Nephron (organoid): ENCODE data around the gene MALRD1.
A peak's percentile ranks its signal among the peaks of the same experiment; 100 is the strongest.

Experiments used
- H3K27ac Mint-ChIP-seq, 3 experiments: 2 replicates each; pipeline ENCODE4 v1.8.0; 2020; ENCODE audit warnings: mixed read lengths in 3 of 3, mild to moderate bottlenecking in 2 of 3, moderate library complexity in 1 of 3
- H3K27me3 Mint-ChIP-seq: 2 replicates; pipeline ENCODE4 v1.8.0; 2021; ENCODE audit warnings: low read depth, mild to moderate bottlenecking, moderate library complexity, mixed read lengths
- H3K36me3 Mint-ChIP-seq: 2 replicates; pipeline ENCODE4 v1.8.0; 2020; ENCODE audit warnings: low read depth, mixed read lengths
- H3K4me1 Mint-ChIP-seq: 2 replicates; pipeline ENCODE4 v1.8.0; 2020; ENCODE audit warnings: mixed read lengths
- H3K4me3 Mint-ChIP-seq, 3 experiments: 2 replicates each; pipeline ENCODE4 v1.8.0; 2020; ENCODE audit warnings: mild to moderate bottlenecking in 3 of 3, mixed read lengths in 3 of 3, moderate library complexity in 2 of 3
- H3K9me3 Mint-ChIP-seq: 2 replicates; pipeline ENCODE4 v1.8.0; 2020; ENCODE audit warnings: mixed read lengths
- CTCF ChIP-seq, 3 experiments: fragments of 200-600 bp; sonication (generic); IDR thresholded peaks; one replicate each; pipeline ENCODE4 v1.5.0; 2021; ENCODE audit warnings: antibody characterized with exemption in 3 of 3; ENCODE audit not compliant: unreplicated experiment in 3 of 3

Gene MALRD1

GRCh38 chr10:19493917-19494316, 445.3 kb downstream of the MALRD1 start:
- Mint-ChIP-seq H3K36me3 (peaks cover 5% of the 10 kb centered on the region), H3K4me3 (no peak overlapping the region), H3K27ac (no peak overlapping the region), H3K27me3 (no peaks in the 10 kb centered on the region), H3K4me1 (peaks cover 3% of the 10 kb centered on the region), H3K9me3 (peaks cover 3% of the 10 kb centered on the region)
- no peak for TF ChIP-seq CTCF (IDR thresholded peaks at IDR 0.05; ENCODE audit: unreplicated experiment in 3 of 3)

DNA sequence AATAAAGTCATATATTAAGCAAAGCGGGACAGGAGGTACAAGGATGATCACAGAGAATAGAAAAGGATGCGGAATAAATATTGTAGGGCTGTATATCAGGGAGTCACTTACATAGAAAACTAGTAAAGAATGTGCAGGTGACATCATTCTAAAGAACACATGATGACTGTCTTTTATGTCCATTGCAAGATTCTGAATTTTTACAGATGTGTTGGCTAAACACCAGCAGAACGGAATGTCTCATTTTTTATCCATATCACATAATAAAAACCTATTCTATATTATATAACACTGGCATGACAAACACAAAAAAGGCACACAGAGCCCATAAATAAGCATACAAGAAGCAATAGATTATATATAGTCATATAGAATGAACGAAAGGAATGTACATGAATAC, 448.4 kb downstream of the MALRD1 start:
- TF ChIP-seq CTCF (IDR thresholded peaks at IDR 0.05; ENCODE audit: unreplicated experiment in 3 of 3): no peak
- Mint-ChIP-seq H3K9me3 (peaks cover 3% of the 10 kb centered on the region), H3K4me1 (no peaks in the 10 kb centered on the region), H3K27ac (no peak overlapping the region), H3K4me3 (no peak overlapping the region), H3K36me3 (peaks cover 5% of the 10 kb centered on the region), H3K27me3 (no peaks in the 10 kb centered on the region)

- Mint-ChIP-seq H3K4me1 (no peaks in the 10 kb centered on the region), H3K36me3 (peaks cover 5% of the 10 kb centered on the region), H3K4me3 (no peak overlapping the region), H3K9me3 (peaks cover 3% of the 10 kb centered on the region), H3K27me3 (no peaks in the 10 kb centered on the region), H3K27ac (peak overlapping the region in 1 of 3 experiments; percentile 32)
- no peak for TF ChIP-seq CTCF (IDR thresholded peaks at IDR 0.05; ENCODE audit: unreplicated experiment in 3 of 3)
Measured at GRCh38 chr10:19498393-19499290, 450.0 kb downstream of the MALRD1 start.

DNA sequence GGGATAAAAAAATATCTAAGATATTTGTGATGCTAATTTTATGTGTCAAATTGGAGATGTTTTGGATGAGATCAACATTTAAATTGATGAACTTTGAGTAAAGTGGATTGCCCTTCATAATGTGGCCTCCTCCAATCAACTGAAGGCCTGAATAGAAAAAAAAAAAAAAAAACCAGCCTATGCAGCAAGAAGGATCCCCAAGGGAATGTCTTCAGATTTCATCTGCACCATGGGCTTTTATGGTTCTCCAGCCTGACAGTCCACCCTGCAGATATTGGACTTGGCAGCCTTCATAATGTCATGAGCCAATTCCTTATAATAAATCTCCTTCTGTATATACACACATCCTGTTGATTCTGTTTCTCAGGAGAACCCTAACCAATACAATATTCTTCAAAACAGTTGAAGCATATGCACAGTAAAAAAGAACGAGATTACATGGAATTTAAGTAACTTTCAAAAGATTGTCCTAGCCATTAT, 450.7 kb downstream of the MALRD1 start:
- Mint-ChIP-seq H3K27me3 (no peaks in the 10 kb centered on the region), H3K27ac (no peak overlapping the region), H3K4me3 (no peak overlapping the region), H3K4me1 (no peaks in the 10 kb centered on the region), H3K9me3 (peaks cover 1% of the 10 kb centered on the region), H3K36me3 (peaks cover 2% of the 10 kb centered on the region)
- TF ChIP-seq CTCF (IDR thresholded peaks at IDR 0.05; ENCODE audit: unreplicated experiment in 3 of 3): no peak

- no peaks in the 10 kb centered on the region for H3K36me3 Mint-ChIP-seq
- H3K4me3 Mint-ChIP-seq: no peak overlapping the region
- no peaks in the 10 kb centered on the region for H3K9me3 Mint-ChIP-seq
- no peaks in the 10 kb centered on the region for H3K4me1 Mint-ChIP-seq
- TF ChIP-seq CTCF (IDR thresholded peaks at IDR 0.05; ENCODE audit: unreplicated experiment in 3 of 3): no peak
- no peak overlapping the region for H3K27ac Mint-ChIP-seq
- H3K27me3 Mint-ChIP-seq: no peaks in the 10 kb centered on the region
Measured at GRCh38 chr10:19500959-19501358, 452.4 kb downstream of the MALRD1 start.
